HG03045 (cell line): ENCODE results near the gene EME1.
"Not testable (repeated sequence)": the region's sequence is repeated elsewhere in the genome, so short reads cannot be mapped to it uniquely, and the experiment has no call there.

ENCODE experiments used
- ATAC-seq: cut with Tn5 transposase; IDR thresholded peaks from one replicate; pipeline ENCODE4 v1.9.1; 2021; ENCODE audit warnings: mild to moderate bottlenecking, moderate library complexity; ENCODE audit not compliant: unreplicated experiment

Gene EME1

DNA sequence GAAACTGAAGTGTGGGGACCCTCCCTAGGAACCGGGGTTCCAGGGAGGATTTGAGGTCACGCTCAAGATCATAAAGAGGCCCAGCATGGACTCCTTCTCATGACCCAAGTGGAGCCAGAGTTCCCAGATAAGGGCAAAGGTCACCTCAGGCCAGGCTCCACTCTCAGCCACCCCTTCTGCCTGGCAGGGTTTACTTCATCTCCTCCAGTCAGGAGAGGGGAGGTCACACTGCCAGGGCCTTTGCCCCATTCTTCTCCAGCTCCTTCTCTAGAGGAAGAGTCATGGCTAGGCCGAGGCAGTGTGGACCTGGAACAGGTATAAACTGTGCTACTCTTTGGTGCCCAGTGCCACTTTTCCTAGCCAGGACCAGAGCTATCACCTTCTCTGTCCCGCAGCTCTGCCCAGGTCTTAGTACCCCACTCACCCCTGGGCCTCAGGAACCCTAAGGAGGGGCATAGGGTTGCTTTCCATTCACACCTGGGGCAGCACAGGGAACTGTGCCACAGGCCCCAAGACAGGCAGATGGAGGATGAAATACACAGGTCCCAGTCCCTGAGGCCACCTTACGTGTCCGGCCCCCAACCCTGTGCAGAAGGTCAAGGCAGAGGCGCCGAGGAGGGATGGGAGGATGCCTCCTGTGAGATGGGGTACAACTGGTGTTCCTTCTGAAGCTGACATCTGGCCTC lies 52.1 kb downstream of the EME1 start:
- no peak for ATAC-seq

GRCh38 chr17:50425682-50426471 lies 52.8 kb downstream of the EME1 start, which contains the start of gene ACSF2:
TSS of gene ACSF2 (plus strand) at chr17:50426218. CDS start at chr17:50426262, 44 bp downstream.
- peak; percentile 61 for ATAC-seq

DNA sequence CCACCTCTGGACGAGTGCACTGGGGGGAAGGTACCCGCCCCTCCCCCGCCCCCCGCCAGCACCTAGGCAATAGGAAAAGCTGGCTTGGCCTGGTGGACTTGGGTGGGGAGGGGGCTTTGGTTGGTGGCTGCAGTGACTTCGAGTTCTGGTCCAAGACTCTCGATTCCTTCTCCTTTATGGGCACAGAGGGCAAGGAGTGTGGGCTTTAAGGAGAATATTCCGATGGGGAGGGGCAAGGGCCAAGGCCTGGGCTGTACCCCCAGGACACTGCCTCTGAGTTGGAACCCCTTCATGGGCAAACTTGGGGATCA lies 53.4 kb downstream of the EME1 start:
- ATAC-seq = no peak

- ATAC-seq = no peak
Observed at GRCh38 chr17:50426814-50427787, 54.1 kb downstream of the EME1 start.

GRCh38 chr17:50428126-50428525 lies 55.1 kb downstream of the EME1 start:
- not testable (repeated sequence) for ATAC-seq

GRCh38 chr17:50428831-50429424 lies 55.9 kb downstream of the EME1 start:
- no peak for ATAC-seq

DNA sequence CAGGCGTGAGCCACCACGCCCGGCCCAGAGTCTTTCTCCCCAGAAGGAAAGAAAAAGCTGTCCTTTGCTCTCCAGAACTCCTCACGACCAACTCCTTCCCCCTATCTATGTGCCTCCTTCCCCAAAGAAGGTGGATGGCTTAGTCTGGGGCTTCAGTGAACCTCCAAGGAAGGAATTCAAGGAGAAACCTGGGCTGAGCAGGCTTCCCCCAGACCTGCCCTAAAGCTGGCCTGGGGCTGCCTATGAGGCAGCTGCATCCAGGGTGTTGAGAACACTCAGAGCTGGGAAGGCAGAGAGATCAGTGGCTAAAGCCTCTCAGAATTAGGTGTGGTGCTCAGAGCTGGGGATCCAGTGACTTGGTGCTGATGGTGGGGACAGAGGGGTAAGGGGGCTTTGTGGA lies 56.8 kb downstream of the EME1 start:
- no peak for ATAC-seq
